GM18526 (cell line): Measurements from ENCODE around the gene ORAI3.

Experiments used
- POLR2A ChIP-seq: IDR thresholded peaks from 3 replicates; pipeline ENCODE4 v1.6.1; 2011; ENCODE audit not compliant: insufficient read length; ENCODE audit errors: extremely low read depth

The ORAI3 gene

GRCh38 chr16:30921748-30922419 is 27.0 kb upstream of the ORAI3 start:
- peak; percentile 9 for TF ChIP-seq POLR2A

- TF ChIP-seq POLR2A = no peak
Observed at GRCh38 chr16:30922420-30922959, 26.4 kb upstream of the ORAI3 start.

GRCh38 chr16:30922960-30923535 is 25.8 kb upstream of the ORAI3 start:
- TF ChIP-seq POLR2A = no peak

GRCh38 chr16:30923554-30924075 is 25.3 kb upstream of the ORAI3 start, which contains the start of gene FBXL19:
TSS of gene FBXL19 (plus strand) at chr16:30923572. CDS start at chr16:30925755, 2,183 bp downstream.
- peak; percentile 34 for TF ChIP-seq POLR2A

GRCh38 chr16:30924076-30924912 is 24.6 kb upstream of the ORAI3 start:
- TF ChIP-seq POLR2A = no peak

GRCh38 chr16:30924913-30925631 is 23.8 kb upstream of the ORAI3 start:
- no peak for TF ChIP-seq POLR2A

- TF ChIP-seq POLR2A = no peak
Observed at GRCh38 chr16:30925632-30925987, 23.3 kb upstream of the ORAI3 start.

GRCh38 chr16:30925995-30926811 is 22.7 kb upstream of the ORAI3 start:
- TF ChIP-seq POLR2A = no peak

- TF ChIP-seq POLR2A = no peak
Observed at GRCh38 chr16:30926937-30927788, 21.7 kb upstream of the ORAI3 start.

- no peak for TF ChIP-seq POLR2A
Observed at GRCh38 chr16:30927789-30928378, 21.0 kb upstream of the ORAI3 start.

- no peak for TF ChIP-seq POLR2A
Observed at GRCh38 chr16:30928390-30928789, 20.5 kb upstream of the ORAI3 start.

- TF ChIP-seq POLR2A = no peak
Observed at GRCh38 chr16:30929167-30929566, 19.7 kb upstream of the ORAI3 start.

GRCh38 chr16:30930160-30930571 is 18.7 kb upstream of the ORAI3 start:
- TF ChIP-seq POLR2A = no peak

- TF ChIP-seq POLR2A = no peak
Observed at GRCh38 chr16:30931068-30931650, 17.7 kb upstream of the ORAI3 start.
